ENCODE results near the gene C5AR1. TPM values are rescaled to one million over a fixed set of nuclear protein-coding genes. Genes with fewer than 3 reads are reported as not detected.
"Not testable (repeated sequence)": the region's sequence is repeated elsewhere in the genome, so short reads cannot be mapped to it uniquely, and the experiment has no call there.

The C5AR1 gene
- total RNA-seq, 4 donors from 2014 or later, result 0.70 to 5.0 (median 2.2) TPM; not detected in 1

- no peaks in the 10 kb centered on the region for H3K27me3 ChIP-seq
- no peaks in the 10 kb centered on the region for H3K4me1 ChIP-seq
- DNase-seq, result no peak
- TF ChIP-seq CTCF (IDR thresholded peaks at IDR 0.05), result no peak
- H3K4me3 ChIP-seq, result no peak overlapping the region
- H3K27ac ChIP-seq, result no peak overlapping the region
- H3K36me3 ChIP-seq, result peaks cover 0 to 96% (median 0%) of the 10 kb centered on the region in 3 donors
- H3K9me3 ChIP-seq, result no peaks in the 10 kb centered on the region
Measured at GRCh38 chr19:47362321-47362720, 52.7 kb downstream of the C5AR1 start.

- H3K4me1 ChIP-seq, result no peaks in the 10 kb centered on the region
- H3K27ac ChIP-seq, result no peak overlapping the region
- no peak for TF ChIP-seq POLR2A (IDR thresholded peaks at IDR 0.05)
- TF ChIP-seq CTCF (IDR thresholded peaks at IDR 0.05), result no peak
- no peaks in the 10 kb centered on the region for H3K9me3 ChIP-seq
- H3K36me3 ChIP-seq, result peaks cover 0 to 89% (median 0%) of the 10 kb centered on the region in 3 donors
- no peak for DNase-seq
- H3K4me3 ChIP-seq, result no peak overlapping the region
- H3K27me3 ChIP-seq, result no peaks in the 10 kb centered on the region
Measured at GRCh38 chr19:47363758-47364531, 54.3 kb downstream of the C5AR1 start.

GRCh38 chr19:47365455-47365854 lies 55.8 kb downstream of the C5AR1 start:
- not testable (repeated sequence) for DNase-seq, H3K4me3 ChIP-seq
- H3K36me3 ChIP-seq, result peaks cover 0 to 89% (median 0%) of the 10 kb centered on the region in 3 donors

GRCh38 chr19:47370045-47370611 lies 60.5 kb downstream of the C5AR1 start:
- H3K36me3 ChIP-seq, result peaks cover 0 to 89% (median 0%) of the 10 kb centered on the region in 3 donors
- no peaks in the 10 kb centered on the region for H3K4me1 ChIP-seq
- H3K9me3 ChIP-seq, result no peaks in the 10 kb centered on the region
- no peak overlapping the region for H3K27ac ChIP-seq
- no peaks in the 10 kb centered on the region for H3K27me3 ChIP-seq
- DNase-seq, result no peak
- no peak overlapping the region for H3K4me3 ChIP-seq
- TF ChIP-seq POLR2A (IDR thresholded peaks at IDR 0.05) (no peak), CTCF (IDR thresholded peaks at IDR 0.05) (no peak)

More at GRCh38 chr19:47365455-47365854, 55.8 kb downstream of the C5AR1 start:
- H3K27ac ChIP-seq, H3K9me3 ChIP-seq, H3K27me3 ChIP-seq, H3K4me1 ChIP-seq: not testable (repeated sequence)

- Histone ChIP-seq H3K27me3 (no peaks in the 10 kb centered on the region), H3K27ac (no peak overlapping the region), H3K4me1 (no peaks in the 10 kb centered on the region), H3K36me3 (peaks cover 0 to 92% (median 0%) of the 10 kb centered on the region in 3 donors), H3K4me3 (no peak overlapping the region), H3K9me3 (no peaks in the 10 kb centered on the region)
- TF ChIP-seq POLR2A (IDR thresholded peaks at IDR 0.05) (no peak), CTCF (IDR thresholded peaks at IDR 0.05) (no peak)
- no peak for DNase-seq
Measured at GRCh38 chr19:47371261-47371660, 61.6 kb downstream of the C5AR1 start.

Other genes starting within 250 kb of the C5AR1 start
- gene ZC3H4, start 196.1 kb upstream of the C5AR1 start, total RNA-seq, result 10 to 100 TPM; 24.7 to 61.9 (median 42.4) TPM
- 10 to 100 TPM; 35.9 to 73.4 (median 40.3) TPM for gene SAE1, start 179.0 kb upstream of the C5AR1 start, total RNA-seq
- gene BBC3, start 78.7 kb upstream of the C5AR1 start, total RNA-seq, result 10 to 100 TPM in 1 of 4 donors, 1 to 10 TPM in 3; 4.1 to 10.0 (median 5.5) TPM
- 100 to 1,000 TPM in 1 of 4 donors, 10 to 100 TPM in 3; 12.1 to 104 (median 35.8) TPM for gene CCDC9, start 53.3 kb upstream of the C5AR1 start, total RNA-seq
- 10 to 100 TPM in 2 of 4 donors, 1 to 10 TPM in 2; 6.1 to 23.9 (median 12.8) TPM for gene INAFM1, start 35.0 kb upstream of the C5AR1 start, total RNA-seq
- 1 to 10 TPM in 2 of 4 donors, under 1 TPM in 1, not detected in 1; 0.95 to 1.6 (median 1.4) TPM for gene C5AR2, start 22.3 kb downstream of the C5AR1 start, total RNA-seq
- 10 to 100 TPM; 13.1 to 51.2 (median 30.0) TPM for gene DHX34, start 39.5 kb downstream of the C5AR1 start, total RNA-seq
- gene MEIS3, start 109.7 kb downstream of the C5AR1 start, total RNA-seq, result 10 to 100 TPM in 2 of 4 donors, 1 to 10 TPM in 2; 1.6 to 18.2 (median 10.2) TPM
- under 1 TPM in 2 of 4 donors, not detected in 2; 0.53 to 0.85 TPM for gene SLC8A2, start 162.0 kb downstream of the C5AR1 start, total RNA-seq
- 10 to 100 TPM in 3 of 4 donors, 1 to 10 TPM in 1; 7.1 to 22.3 (median 13.4) TPM for gene KPTN, start 174.4 kb downstream of the C5AR1 start, total RNA-seq
- gene NAPA, start 205.2 kb downstream of the C5AR1 start, total RNA-seq, result 100 to 1,000 TPM in 2 of 4 donors, 10 to 100 TPM in 2; 78.4 to 154 (median 105) TPM

Measured in Peyer's patch (tissue), 4 donors.